Measurements from ENCODE around the gene RFWD3.

RFWD3 gene

GRCh38 chr16:74577882-74578366 is 88.8 kb downstream of the RFWD3 start:
- no peak for DNase-seq

GRCh38 chr16:74575807-74576643 is 90.7 kb downstream of the RFWD3 start:
- no peak for DNase-seq

DNA sequence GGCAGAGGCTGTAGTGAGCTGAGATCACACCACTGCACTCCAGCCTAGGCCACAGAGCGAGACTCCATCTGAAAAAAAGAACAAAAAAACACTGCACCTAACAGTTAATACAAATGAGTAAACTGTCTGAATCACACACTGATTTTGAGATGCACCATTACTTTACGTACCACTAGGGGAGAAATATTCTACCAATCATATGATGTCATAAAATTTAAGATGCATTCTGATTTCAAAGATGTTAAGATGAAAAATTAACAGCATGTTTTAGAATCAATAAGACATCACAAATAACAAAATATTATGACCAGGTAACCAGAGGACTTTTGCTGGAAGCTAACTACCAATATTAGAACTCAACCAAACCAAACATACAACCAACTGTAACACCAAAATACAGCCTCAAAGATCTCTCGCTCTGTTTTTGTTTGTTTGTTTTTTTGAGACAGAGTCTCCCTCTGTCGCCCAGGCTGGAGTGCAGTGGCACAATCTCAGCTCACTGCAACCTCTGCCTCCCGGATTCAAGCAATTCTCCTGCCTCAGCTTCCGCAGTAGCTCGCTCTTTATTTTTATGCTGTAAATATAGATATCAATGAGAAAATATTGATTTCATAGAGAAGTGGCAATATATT is 91.4 kb downstream of the RFWD3 start:
- DNase-seq, result no peak

GRCh38 chr16:74574146-74574545 is 92.5 kb downstream of the RFWD3 start:
- no peak for DNase-seq

DNA sequence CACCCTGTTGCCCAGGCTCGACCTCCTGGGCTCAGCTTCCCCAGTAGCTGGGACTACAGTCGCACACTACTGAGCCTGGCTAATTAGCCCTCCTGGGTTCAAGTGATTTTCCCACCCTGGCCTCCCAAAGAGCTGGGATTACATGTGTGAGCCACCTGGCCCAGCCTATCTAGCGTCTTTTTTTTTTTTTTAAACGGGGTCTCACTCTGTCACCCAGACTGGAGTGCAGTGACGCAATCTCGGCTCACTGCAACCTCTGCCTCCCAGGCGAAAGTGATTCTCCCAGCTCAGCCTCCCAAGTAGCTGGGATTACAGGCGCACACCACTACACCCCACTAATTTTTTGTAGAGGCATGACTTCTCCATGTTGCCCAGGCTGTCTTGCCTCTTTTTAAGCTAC is 93.1 kb downstream of the RFWD3 start:
- no peak for DNase-seq
